Progenitor cell of endocrine pancreas (in vitro differentiated cells): ENCODE data around the gene GHDC. TPM values are rescaled to one million over a fixed set of nuclear protein-coding genes. Genes with fewer than 3 reads are reported as not detected.

ENCODE experiments used
- DNase-seq: peaks from one replicate; pipeline ENCODE4 v3.0.0; 2021; ENCODE audit warnings: low spot score; ENCODE audit not compliant: unreplicated experiment
- H3K27ac Mint-ChIP-seq: 2 replicates; pipeline ENCODE4 v1.8.0; 2021; ENCODE audit warnings: mild to moderate bottlenecking, moderate library complexity, mixed read lengths
- H3K27me3 Mint-ChIP-seq: 2 replicates; pipeline ENCODE4 v1.8.0; 2021; ENCODE audit warnings: mixed read lengths
- H3K36me3 Mint-ChIP-seq: 2 replicates; pipeline ENCODE4 v1.8.0; 2022; ENCODE audit warnings: mixed read lengths; ENCODE audit not compliant: insufficient read depth
- H3K4me1 Mint-ChIP-seq: 2 replicates; pipeline ENCODE4 v1.8.0; 2021; ENCODE audit warnings: low read depth, mixed read lengths
- H3K4me3 Mint-ChIP-seq: 2 replicates; pipeline ENCODE4 v1.8.0; 2021; ENCODE audit warnings: low read depth, mild to moderate bottlenecking, moderate library complexity, mixed read lengths
- H3K9me3 Mint-ChIP-seq: 2 replicates; pipeline ENCODE4 v1.8.0; 2021; ENCODE audit warnings: low read depth, mixed read lengths
- CTCF ChIP-seq: fragments of 200-600 bp; sonication (generic); IDR thresholded peaks from one replicate; pipeline ENCODE4 v1.5.0; 2021; ENCODE audit warnings: antibody characterized with exemption, mild to moderate bottlenecking; ENCODE audit not compliant: unreplicated experiment
- total RNA-seq: library from RNA; stranded (reverse); gene quantifications from 2 replicates; pipeline ENCODE4 v1.2.1, GENCODE V29; 2021

The GHDC gene
- total RNA-seq, 1 donor from 2014 or later: 6.8 TPM

- Mint-ChIP-seq H3K4me1 (peaks cover 2% of the 10 kb centered on the region), H3K27me3 (no peaks in the 10 kb centered on the region), H3K9me3 (no peaks in the 10 kb centered on the region), H3K27ac (peak overlapping the region; percentile 16), H3K4me3 (no peak overlapping the region), H3K36me3 (no peaks in the 10 kb centered on the region)
- no peak for TF ChIP-seq CTCF
- DNase-seq: no peak
Measured at GRCh38 chr17:42236760-42237159, 42.5 kb upstream of the GHDC start.

- H3K27me3 Mint-ChIP-seq: no peaks in the 10 kb centered on the region
- no peaks in the 10 kb centered on the region for H3K36me3 Mint-ChIP-seq
- H3K27ac Mint-ChIP-seq: no peak overlapping the region
- H3K4me1 Mint-ChIP-seq: peaks cover 2% of the 10 kb centered on the region
- no peak for DNase-seq
- no peak for TF ChIP-seq CTCF
- H3K9me3 Mint-ChIP-seq: no peaks in the 10 kb centered on the region
- H3K4me3 Mint-ChIP-seq: no peak overlapping the region
Measured at GRCh38 chr17:42233994-42234393, 39.7 kb upstream of the GHDC start.

- Mint-ChIP-seq H3K27ac (no peak overlapping the region), H3K36me3 (peaks cover 2% of the 10 kb centered on the region), H3K9me3 (no peaks in the 10 kb centered on the region), H3K27me3 (no peaks in the 10 kb centered on the region), H3K4me1 (peaks cover 2% of the 10 kb centered on the region), H3K4me3 (no peak overlapping the region)
- no peak for TF ChIP-seq CTCF
- DNase-seq: no peak
Measured at GRCh38 chr17:42233156-42233555, 38.9 kb upstream of the GHDC start.

GRCh38 chr17:42230225-42230624 lies 35.9 kb upstream of the GHDC start:
- no peaks in the 10 kb centered on the region for H3K27me3 Mint-ChIP-seq
- peaks cover 4% of the 10 kb centered on the region for H3K36me3 Mint-ChIP-seq
- no peaks in the 10 kb centered on the region for H3K4me1 Mint-ChIP-seq
- no peak for TF ChIP-seq CTCF
- no peak overlapping the region for H3K4me3 Mint-ChIP-seq
- H3K9me3 Mint-ChIP-seq: no peaks in the 10 kb centered on the region
- DNase-seq: no peak
- no peak overlapping the region for H3K27ac Mint-ChIP-seq

GRCh38 chr17:42227849-42228700 lies 33.8 kb upstream of the GHDC start:
- no peak for DNase-seq
- Mint-ChIP-seq H3K4me3 (no peak overlapping the region), H3K4me1 (no peaks in the 10 kb centered on the region), H3K27ac (no peak overlapping the region), H3K9me3 (no peaks in the 10 kb centered on the region), H3K36me3 (peaks cover 7% of the 10 kb centered on the region), H3K27me3 (no peaks in the 10 kb centered on the region)
- no peak for TF ChIP-seq CTCF
